Lower lobe of right lung (tissue), 2 donors: ENCODE results near the gene PRR14. TPM values are rescaled to one million over a fixed set of nuclear protein-coding genes. Genes with fewer than 3 reads are reported as not detected.

ENCODE experiments used
- ATAC-seq, 2 donors: fragments of 200-7000 bp; cut with Tn5 transposase; one replicate each; pipeline ENCODE4 v1.9.1; 2020 to 2022; ENCODE audit warnings: mild to moderate bottlenecking in 2 of 2, moderate library complexity in 2 of 2
- DNase-seq: peaks from one replicate; pipeline ENCODE4 v3.0.0-alpha.2; 2020
- H3K27ac ChIP-seq: fragments of 200-600 bp; one replicate; pipeline ENCODE4 v1.8.0; 2022
- H3K27me3 ChIP-seq: fragments of 200-600 bp; one replicate; pipeline ENCODE4 v1.8.0; 2022; ENCODE audit warnings: low read depth
- H3K36me3 ChIP-seq: fragments of 200-600 bp; one replicate; pipeline ENCODE4 v1.8.0; 2022; ENCODE audit warnings: mild to moderate bottlenecking
- H3K4me1 ChIP-seq: fragments of 200-600 bp; one replicate; pipeline ENCODE4 v1.8.0; 2022
- H3K4me3 ChIP-seq: fragments of 200-600 bp; one replicate; pipeline ENCODE4 v1.8.0; 2022; ENCODE audit warnings: mild to moderate bottlenecking
- H3K9me3 ChIP-seq: fragments of 200-600 bp; one replicate; pipeline ENCODE4 v1.8.0; 2022
- intact Hi-C: fragments of 100-400 bp; cut with DNase I; formaldehyde crosslinking; loops from one replicate; pipeline ENCODE4 v1.11.0; 2022
- total RNA-seq: library from RNA; stranded (reverse); fragmentation: NEBNext Ultra II Directional; extraction: Animal tissue kit (Norgen Biotek cat#: 25700); gene quantifications from one replicate; pipeline ENCODE4 v1.2.1, GENCODE V29; 2021
- TF ChIP-seq, protein P1 (sequence below): fragments of 200-600 bp; IDR thresholded peaks from one replicate; pipeline ENCODE4 v1.8.0; 2022; ENCODE audit warnings: antibody characterized with exemption, mild to moderate bottlenecking
- donor health status: DM: no; HTN: yes; CAD: no; lungs with severe emphysema.

Gene PRR14
- total RNA-seq, 1 donor from 2014 or later = 46.3 TPM

DNA sequence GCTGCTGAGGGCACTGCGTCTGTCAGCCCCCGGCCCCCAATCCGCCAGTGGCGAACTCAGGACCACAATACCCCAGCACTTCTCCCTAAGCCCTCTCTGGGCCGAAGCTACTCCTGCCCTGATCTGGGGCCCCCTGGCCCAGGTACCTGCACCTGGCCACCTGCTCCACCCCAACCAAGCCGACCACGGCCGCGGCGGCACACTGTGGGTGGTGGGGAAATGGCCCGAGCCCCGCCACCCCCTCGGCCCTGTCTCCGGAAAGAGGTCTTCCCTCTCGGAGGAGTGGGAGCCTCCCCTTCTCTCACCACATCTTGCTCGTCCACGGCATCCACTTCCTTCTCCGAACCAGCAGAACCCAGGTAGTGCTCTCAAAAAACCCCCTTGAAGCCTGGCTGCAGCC is 4.1 kb downstream of the PRR14 start:
- Histone ChIP-seq H3K27ac (no peak overlapping the region), H3K27me3 (no peaks in the 10 kb centered on the region), H3K4me3 (no peak overlapping the region), H3K4me1 (peaks cover 31% of the 10 kb centered on the region), H3K9me3 (no peaks in the 10 kb centered on the region), H3K36me3 (peaks cover 49% of the 10 kb centered on the region)
- intact Hi-C loops = no loop called here
- DNase-seq = no peak
- ATAC-seq = no peak
- TF ChIP-seq, protein P1, sequence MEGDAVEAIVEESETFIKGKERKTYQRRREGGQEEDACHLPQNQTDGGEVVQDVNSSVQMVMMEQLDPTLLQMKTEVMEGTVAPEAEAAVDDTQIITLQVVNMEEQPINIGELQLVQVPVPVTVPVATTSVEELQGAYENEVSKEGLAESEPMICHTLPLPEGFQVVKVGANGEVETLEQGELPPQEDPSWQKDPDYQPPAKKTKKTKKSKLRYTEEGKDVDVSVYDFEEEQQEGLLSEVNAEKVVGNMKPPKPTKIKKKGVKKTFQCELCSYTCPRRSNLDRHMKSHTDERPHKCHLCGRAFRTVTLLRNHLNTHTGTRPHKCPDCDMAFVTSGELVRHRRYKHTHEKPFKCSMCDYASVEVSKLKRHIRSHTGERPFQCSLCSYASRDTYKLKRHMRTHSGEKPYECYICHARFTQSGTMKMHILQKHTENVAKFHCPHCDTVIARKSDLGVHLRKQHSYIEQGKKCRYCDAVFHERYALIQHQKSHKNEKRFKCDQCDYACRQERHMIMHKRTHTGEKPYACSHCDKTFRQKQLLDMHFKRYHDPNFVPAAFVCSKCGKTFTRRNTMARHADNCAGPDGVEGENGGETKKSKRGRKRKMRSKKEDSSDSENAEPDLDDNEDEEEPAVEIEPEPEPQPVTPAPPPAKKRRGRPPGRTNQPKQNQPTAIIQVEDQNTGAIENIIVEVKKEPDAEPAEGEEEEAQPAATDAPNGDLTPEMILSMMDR = no peak

DNA sequence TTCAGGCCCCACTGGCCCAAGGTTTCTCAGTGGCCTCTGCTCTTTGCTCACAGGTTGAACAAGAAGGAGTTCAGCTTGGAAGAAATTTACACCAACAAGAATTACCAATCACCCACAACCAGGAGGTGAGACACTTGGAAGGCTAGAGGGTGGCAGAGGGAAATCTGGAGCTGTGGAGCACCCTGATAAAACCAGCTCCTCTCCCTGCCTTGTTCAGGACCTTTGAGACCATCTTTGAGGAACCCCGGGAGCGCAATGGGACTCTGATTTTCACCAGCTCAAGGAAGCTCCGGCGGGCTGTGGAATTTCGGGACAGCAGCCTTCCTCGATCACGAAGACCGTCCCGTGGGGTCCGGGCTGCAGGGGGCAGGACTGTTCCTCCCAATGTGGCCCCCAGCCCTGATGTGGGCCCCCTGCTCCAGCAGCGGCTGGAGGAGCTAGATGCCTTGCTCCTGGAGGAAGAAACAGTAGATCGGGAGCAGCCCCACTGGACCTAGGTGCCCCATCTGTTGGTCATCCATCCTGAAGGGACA is 5.1 kb downstream of the PRR14 start:
- Histone ChIP-seq H3K4me1 (peaks cover 39% of the 10 kb centered on the region), H3K4me3 (no peak overlapping the region), H3K27ac (no peak overlapping the region), H3K36me3 (peaks cover 52% of the 10 kb centered on the region), H3K27me3 (no peaks in the 10 kb centered on the region), H3K9me3 (no peaks in the 10 kb centered on the region)
- ATAC-seq = no peak
- intact Hi-C loops = no loop called here
- TF ChIP-seq, protein P1 = no peak
- DNase-seq = no peak

DNA sequence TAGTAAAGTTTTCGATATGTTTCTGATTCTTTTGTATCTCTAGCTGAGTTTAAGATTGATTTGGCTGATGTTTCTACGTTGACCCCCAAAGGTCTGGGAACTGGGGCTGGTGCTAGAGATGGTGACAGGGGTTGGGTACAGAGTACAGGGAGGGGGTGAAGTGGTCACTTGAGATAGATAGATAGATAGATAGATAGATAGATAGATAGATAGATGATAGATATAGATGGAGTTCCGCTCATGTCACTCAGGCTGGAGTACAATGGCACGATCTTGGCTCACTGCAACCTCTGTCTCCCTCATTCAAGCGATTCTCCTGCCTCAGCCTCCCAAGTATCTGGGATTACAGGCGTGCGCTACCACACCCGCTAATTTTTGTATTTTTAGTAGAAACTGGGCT is 5.6 kb downstream of the PRR14 start:
- no peaks in the 10 kb centered on the region for H3K9me3 ChIP-seq
- TF ChIP-seq, protein P1 = no peak
- ATAC-seq (no peak), DNase-seq (no peak)
- H3K36me3 ChIP-seq = peaks cover 58% of the 10 kb centered on the region
- no peak overlapping the region for H3K27ac ChIP-seq
- intact Hi-C loops = no loop called here
- H3K4me3 ChIP-seq = no peak overlapping the region
- peaks cover 44% of the 10 kb centered on the region for H3K4me1 ChIP-seq
- H3K27me3 ChIP-seq = no peaks in the 10 kb centered on the region

DNA sequence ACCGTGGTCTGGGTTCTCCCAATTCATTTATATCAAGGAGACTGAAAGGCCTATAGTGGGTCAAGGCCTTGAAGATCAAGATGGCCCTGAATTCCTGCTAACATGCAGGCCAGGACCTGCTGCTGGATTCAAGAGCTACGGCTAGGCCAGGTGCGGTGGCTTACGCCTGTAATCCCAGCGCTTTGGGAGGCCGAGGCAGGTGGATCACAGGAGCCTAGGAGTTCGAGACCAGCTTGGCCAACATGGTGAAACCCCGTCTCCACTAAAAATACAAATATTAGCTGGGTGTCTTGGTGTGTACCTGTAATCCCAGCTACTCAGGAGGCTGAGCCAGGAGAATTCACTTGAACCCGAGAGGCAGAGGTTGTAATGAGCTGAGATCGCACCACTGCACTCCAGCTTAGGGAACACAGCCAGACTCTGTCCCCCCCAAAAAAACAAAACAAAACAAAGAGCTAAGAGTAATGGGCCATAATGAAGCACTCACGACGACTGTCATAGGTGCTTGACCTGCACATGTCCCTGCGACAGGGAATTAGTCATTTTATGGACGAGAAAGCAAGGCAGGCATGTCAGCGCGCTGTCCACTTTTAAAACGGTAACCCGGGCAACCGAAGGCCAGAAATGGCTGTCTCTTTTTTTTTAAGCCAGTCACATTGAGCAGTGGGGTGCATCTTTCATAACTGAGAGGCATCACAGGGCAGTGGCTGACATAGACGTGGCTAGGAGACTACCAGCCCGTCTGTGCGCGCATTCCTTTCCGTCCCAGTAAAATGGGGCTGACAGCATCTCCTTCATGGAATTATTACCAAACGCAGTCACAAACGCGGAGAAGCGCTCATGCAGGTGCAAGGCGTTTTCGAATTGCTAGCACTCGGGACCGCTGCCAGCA is 6.5 kb downstream of the PRR14 start:
- DNase-seq (no peak), ATAC-seq (no peak)
- peak overlapping the region; percentile 52 for H3K4me3 ChIP-seq
- TF ChIP-seq, protein P1 = no peak
- H3K27ac ChIP-seq = peak overlapping the region; percentile 82
- peaks cover 64% of the 10 kb centered on the region for H3K36me3 ChIP-seq
- intact Hi-C loops = no loop called here
- no peaks in the 10 kb centered on the region for H3K27me3 ChIP-seq
- no peaks in the 10 kb centered on the region for H3K9me3 ChIP-seq
- H3K4me1 ChIP-seq = peaks cover 45% of the 10 kb centered on the region

DNA sequence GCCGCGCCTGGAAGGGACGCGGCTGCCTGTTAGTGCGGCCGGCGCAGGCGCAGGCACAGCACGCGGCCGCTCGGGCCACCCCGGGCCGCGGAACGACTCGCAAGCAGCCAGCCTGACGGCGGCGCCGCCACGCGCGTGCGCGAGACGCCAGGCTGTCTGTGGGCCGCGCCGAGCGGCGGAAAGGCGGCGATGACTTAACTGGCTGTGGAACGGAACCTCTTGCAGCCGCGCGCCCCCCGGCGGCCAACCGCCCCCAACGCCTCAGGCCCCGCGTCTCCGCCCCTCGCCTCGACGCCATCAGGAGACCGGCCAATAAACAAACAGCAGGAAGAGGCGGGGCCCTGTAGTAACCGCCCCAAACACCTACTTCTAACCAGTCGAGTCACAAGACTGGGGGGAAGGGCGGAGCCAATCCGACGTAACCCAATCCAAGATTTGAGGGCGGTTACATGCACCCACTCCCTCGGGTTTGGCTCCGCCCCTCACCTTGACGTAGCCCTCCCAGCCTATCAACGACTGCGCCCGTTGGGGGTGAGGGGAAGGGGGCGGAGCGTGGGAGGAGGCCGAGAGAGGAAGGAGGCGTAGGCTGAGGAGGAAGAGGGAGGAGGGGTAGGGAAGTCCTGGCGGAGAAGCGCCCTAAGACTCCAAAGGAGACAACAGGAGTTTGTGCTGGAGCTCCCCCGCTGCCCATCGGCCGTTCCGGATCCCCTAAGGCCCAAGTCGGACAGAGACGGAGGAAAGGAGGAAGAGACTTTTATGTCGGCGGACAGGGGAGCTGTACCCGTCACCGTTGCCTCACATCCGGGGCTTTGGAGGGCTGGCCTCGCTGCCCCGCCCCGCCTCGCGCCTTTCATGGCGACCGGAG is 7.3 kb downstream of the PRR14 start, which contains the start of gene FBRS:
Gene FBRS (plus strand): TSS at position 566 of the 865 bp plus-strand sequence. CDS start 1,088 bp downstream, outside the sequence.
- H3K4me3 ChIP-seq = peak within 1 kb of the TSS; percentile 79
- H3K4me1 ChIP-seq = peaks cover 45% of the 10 kb centered on the region
- peak within 1 kb of the TSS; percentile 98 for H3K27ac ChIP-seq
- TF ChIP-seq, protein P1 = peak; percentile 84
- DNase-seq = peak; percentile 100
- H3K9me3 ChIP-seq = no peaks in the 10 kb centered on the region
- intact Hi-C loops = no loop called here
- H3K36me3 ChIP-seq = peaks cover 64% of the 10 kb centered on the region
- no peaks in the 10 kb centered on the region for H3K27me3 ChIP-seq
- ATAC-seq = peak; percentile 92 to 94
